ENCODE data around the gene PHYKPL.

The PHYKPL gene

DNA sequence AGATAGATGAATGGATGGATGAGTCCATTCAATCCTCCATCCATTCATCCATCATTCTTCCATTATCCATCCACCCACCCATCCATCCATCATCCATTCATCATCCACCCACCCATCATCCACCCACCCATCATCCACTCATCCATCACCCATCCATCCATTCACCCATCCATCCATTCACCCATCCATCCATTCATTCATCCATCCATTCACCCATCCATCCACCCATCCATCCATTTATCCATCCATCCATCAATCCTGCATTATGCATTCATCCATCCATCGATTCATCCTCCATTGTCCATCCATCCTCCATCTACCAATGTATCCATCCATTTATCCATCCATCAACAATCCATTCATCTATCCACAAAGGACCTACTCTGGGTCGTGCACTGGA is 12.8 kb upstream of the PHYKPL start:
- no peak overlapping the region for H2BK15ac ChIP-seq (ENCODE audit: low read depth, poor library complexity, severe bottlenecking)
- peaks cover 0 to 31% of the 10 kb centered on the region in 2 experiments for H3K27me3 ChIP-seq (ENCODE audit: control insufficient read depth in 1 of 2, insufficient read depth in 1 of 2, low read length in 2 of 2)
- no peak overlapping the region for H2BK120ac ChIP-seq (ENCODE audit: low read depth, low read length)
- DNase-seq = no peak
- WGBS = 80% methylated on average over 2 of the region's 2 CpGs
- H3K9me3 ChIP-seq (ENCODE audit: control insufficient read depth, low read length) = no peaks in the 10 kb centered on the region
- H3K4me1 ChIP-seq (ENCODE audit: control insufficient read depth, insufficient read depth, low read depth, low read length) = no peaks in the 10 kb centered on the region
- no peak overlapping the region for H3K9ac ChIP-seq (ENCODE audit: low read length)
- H4K91ac ChIP-seq (ENCODE audit: low read length) = peak overlapping the region; percentile 34
- no peaks in the 10 kb centered on the region for H3K79me1 ChIP-seq (replicated peaks; ENCODE audit: low read length, poor library complexity, severe bottlenecking)
- H3K4me3 ChIP-seq (ENCODE audit: insufficient read depth in 1 of 2, low read depth in 1 of 2, low read length in 2 of 2) = no peak overlapping the region
- no peak overlapping the region for H3K27ac ChIP-seq (ENCODE audit: low read length, poor library complexity, severe bottlenecking)
- H3K36me3 ChIP-seq (ENCODE audit: control insufficient read depth in 1 of 2, insufficient read depth in 2 of 2, low read depth in 1 of 2, low read length in 2 of 2) = no peaks in the 10 kb centered on the region
- no peak overlapping the region for H2BK12ac ChIP-seq (ENCODE audit: low read length in 2 of 2)
- no peak overlapping the region for H2BK5ac ChIP-seq (ENCODE audit: low read depth, low read length, poor library complexity, severe bottlenecking)
- no peak overlapping the region for H2AK5ac ChIP-seq (ENCODE audit: low read length, severe bottlenecking)
- H3K14ac ChIP-seq (ENCODE audit: low read length in 2 of 2) = no peak overlapping the region
- H3K18ac ChIP-seq (ENCODE audit: low read depth in 1 of 2, low read length in 2 of 2) = no peak overlapping the region
- no peak overlapping the region for H3K23ac ChIP-seq (ENCODE audit: low read length in 2 of 2)
- no peak overlapping the region for H3K4ac ChIP-seq (ENCODE audit: low read depth in 1 of 2, low read length in 2 of 2)
- H2AFZ ChIP-seq (ENCODE audit: low read depth, low read length) = no peak overlapping the region
- no peak overlapping the region for H4K8ac ChIP-seq (ENCODE audit: low read length)
- no peak overlapping the region for H3K4me2 ChIP-seq (ENCODE audit: low read length, poor library complexity, severe bottlenecking)

GRCh38 chr5:178244576-178244975 is 12.0 kb upstream of the PHYKPL start:
- Histone ChIP-seq H3K27ac (ENCODE audit: low read length, poor library complexity, severe bottlenecking) (no peak overlapping the region), H3K23ac (ENCODE audit: low read length in 2 of 2) (no peak overlapping the region), H2AFZ (ENCODE audit: low read depth, low read length) (no peak overlapping the region), H3K9ac (ENCODE audit: low read length) (no peak overlapping the region), H2BK5ac (ENCODE audit: low read depth, low read length, poor library complexity, severe bottlenecking) (no peak overlapping the region), H2BK120ac (ENCODE audit: low read depth, low read length) (no peak overlapping the region), H3K36me3 (ENCODE audit: control insufficient read depth in 1 of 2, insufficient read depth in 2 of 2, low read depth in 1 of 2, low read length in 2 of 2) (no peaks in the 10 kb centered on the region), H3K4me2 (ENCODE audit: low read length, poor library complexity, severe bottlenecking) (no peak overlapping the region), H4K91ac (ENCODE audit: low read length) (no peak overlapping the region), H3K4ac (ENCODE audit: low read depth in 1 of 2, low read length in 2 of 2) (no peak overlapping the region), H3K18ac (ENCODE audit: low read depth in 1 of 2, low read length in 2 of 2) (no peak overlapping the region), H3K14ac (ENCODE audit: low read length in 2 of 2) (no peak overlapping the region), H2BK15ac (ENCODE audit: low read depth, poor library complexity, severe bottlenecking) (no peak overlapping the region), H2AK5ac (ENCODE audit: low read length, severe bottlenecking) (no peak overlapping the region), H2BK12ac (ENCODE audit: low read length in 2 of 2) (no peak overlapping the region), H4K8ac (ENCODE audit: low read length) (no peak overlapping the region), H3K4me1 (ENCODE audit: control insufficient read depth, insufficient read depth, low read depth, low read length) (no peaks in the 10 kb centered on the region), H3K79me1 (replicated peaks; ENCODE audit: low read length, poor library complexity, severe bottlenecking) (no peaks in the 10 kb centered on the region), H3K27me3 (ENCODE audit: control insufficient read depth in 1 of 2, insufficient read depth in 1 of 2, low read length in 2 of 2) (peaks cover 0 to 31% of the 10 kb centered on the region in 2 experiments), H3K9me3 (ENCODE audit: control insufficient read depth, low read length) (no peaks in the 10 kb centered on the region), H3K4me3 (ENCODE audit: insufficient read depth in 1 of 2, low read depth in 1 of 2, low read length in 2 of 2) (no peak overlapping the region)
- DNase-seq = no peak
- WGBS = 58% methylated on average over 2 of the region's 2 CpGs

DNA sequence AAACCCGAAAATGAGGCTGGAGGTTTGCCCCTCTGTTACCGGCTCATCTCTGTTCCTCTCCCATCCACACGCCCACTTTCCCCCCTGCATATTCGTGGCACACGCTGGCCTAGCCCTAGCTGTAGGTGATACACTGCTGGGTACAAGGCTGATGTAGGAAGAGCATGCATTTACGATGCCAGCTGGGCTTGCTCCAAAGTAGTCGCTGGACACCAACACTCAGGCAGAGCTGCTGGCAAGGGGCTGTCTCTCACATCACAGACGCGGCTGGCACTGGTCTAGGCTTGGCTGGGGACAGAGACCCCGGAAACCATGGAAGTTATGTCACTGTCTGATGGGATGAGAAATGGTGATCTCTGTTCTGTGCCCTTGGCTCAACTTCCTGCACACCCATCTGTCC is 9.8 kb upstream of the PHYKPL start:
- peaks cover 0 to 25% of the 10 kb centered on the region in 2 experiments for H3K27me3 ChIP-seq (ENCODE audit: control insufficient read depth in 1 of 2, insufficient read depth in 1 of 2, low read length in 2 of 2)
- H3K4me3 ChIP-seq (ENCODE audit: insufficient read depth in 1 of 2, low read depth in 1 of 2, low read length in 2 of 2) = no peak overlapping the region
- no peak overlapping the region for H2AK5ac ChIP-seq (ENCODE audit: low read length, severe bottlenecking)
- no peaks in the 10 kb centered on the region for H3K36me3 ChIP-seq (ENCODE audit: control insufficient read depth in 1 of 2, insufficient read depth in 2 of 2, low read depth in 1 of 2, low read length in 2 of 2)
- no peaks in the 10 kb centered on the region for H3K9me3 ChIP-seq (ENCODE audit: control insufficient read depth, low read length)
- H2BK5ac ChIP-seq (ENCODE audit: low read depth, low read length, poor library complexity, severe bottlenecking) = no peak overlapping the region
- no peak overlapping the region for H4K8ac ChIP-seq (ENCODE audit: low read length)
- no peak overlapping the region for H2AFZ ChIP-seq (ENCODE audit: low read depth, low read length)
- H4K91ac ChIP-seq (ENCODE audit: low read length) = no peak overlapping the region
- H2BK120ac ChIP-seq (ENCODE audit: low read depth, low read length) = no peak overlapping the region
- no peak overlapping the region for H2BK15ac ChIP-seq (ENCODE audit: low read depth, poor library complexity, severe bottlenecking)
- H3K4me2 ChIP-seq (ENCODE audit: low read length, poor library complexity, severe bottlenecking) = no peak overlapping the region
- H3K4ac ChIP-seq (ENCODE audit: low read depth in 1 of 2, low read length in 2 of 2) = no peak overlapping the region
- H3K4me1 ChIP-seq (ENCODE audit: control insufficient read depth, insufficient read depth, low read depth, low read length) = peaks cover 4% of the 10 kb centered on the region
- no peak overlapping the region for H3K27ac ChIP-seq (ENCODE audit: low read length, poor library complexity, severe bottlenecking)
- H3K9ac ChIP-seq (ENCODE audit: low read length) = no peak overlapping the region
- no peak overlapping the region for H2BK12ac ChIP-seq (ENCODE audit: low read length in 2 of 2)
- no peak overlapping the region for H3K14ac ChIP-seq (ENCODE audit: low read length in 2 of 2)
- H3K23ac ChIP-seq (ENCODE audit: low read length in 2 of 2) = no peak overlapping the region
- no peaks in the 10 kb centered on the region for H3K79me1 ChIP-seq (replicated peaks; ENCODE audit: low read length, poor library complexity, severe bottlenecking)
- 100% methylated on average over 7 of the region's 10 CpGs for WGBS
- DNase-seq = no peak
- H3K18ac ChIP-seq (ENCODE audit: low read depth in 1 of 2, low read length in 2 of 2) = no peak overlapping the region

DNA sequence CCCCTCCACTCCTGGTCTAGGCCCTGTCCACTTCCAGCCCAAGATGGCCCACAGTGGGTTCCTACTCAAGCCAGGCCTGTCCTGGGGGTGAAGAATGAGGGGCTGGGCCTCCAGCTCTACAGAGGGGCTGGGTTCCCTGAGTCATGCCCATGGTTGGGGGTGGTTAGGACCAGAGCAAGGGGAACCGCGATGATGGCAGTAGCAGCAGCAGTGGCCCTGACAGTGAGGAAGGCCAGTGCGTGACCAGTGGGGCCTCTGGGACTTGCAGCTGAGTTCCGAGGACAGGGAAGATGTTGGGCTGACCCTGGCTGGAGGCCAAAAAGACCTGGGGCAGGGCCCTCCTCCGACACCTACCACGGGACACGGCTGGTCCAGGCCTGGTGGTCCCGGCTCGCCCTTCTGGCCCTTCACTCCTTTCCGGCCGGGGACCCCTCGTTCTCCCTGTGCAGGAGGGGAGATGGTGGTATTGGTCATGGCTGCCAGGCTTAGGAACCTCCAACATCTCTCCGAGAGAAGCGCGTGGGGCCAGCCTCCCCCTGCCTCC is 9.2 kb upstream of the PHYKPL start:
- no peak for DNase-seq
- Histone ChIP-seq H2BK120ac (ENCODE audit: low read depth, low read length) (no peak overlapping the region), H3K79me1 (replicated peaks; ENCODE audit: low read length, poor library complexity, severe bottlenecking) (no peaks in the 10 kb centered on the region), H3K4ac (ENCODE audit: low read depth in 1 of 2, low read length in 2 of 2) (no peak overlapping the region), H3K23ac (ENCODE audit: low read length in 2 of 2) (no peak overlapping the region), H4K8ac (ENCODE audit: low read length) (peak overlapping the region; percentile 28), H3K9ac (ENCODE audit: low read length) (no peak overlapping the region), H2AK5ac (ENCODE audit: low read length, severe bottlenecking) (no peak overlapping the region), H3K9me3 (ENCODE audit: control insufficient read depth, low read length) (no peaks in the 10 kb centered on the region), H3K4me1 (ENCODE audit: control insufficient read depth, insufficient read depth, low read depth, low read length) (peaks cover 4% of the 10 kb centered on the region), H3K27ac (ENCODE audit: low read length, poor library complexity, severe bottlenecking) (no peak overlapping the region), H3K4me3 (ENCODE audit: insufficient read depth in 1 of 2, low read depth in 1 of 2, low read length in 2 of 2) (no peak overlapping the region), H4K91ac (ENCODE audit: low read length) (no peak overlapping the region), H2BK12ac (ENCODE audit: low read length in 2 of 2) (no peak overlapping the region), H3K4me2 (ENCODE audit: low read length, poor library complexity, severe bottlenecking) (no peak overlapping the region), H3K18ac (ENCODE audit: low read depth in 1 of 2, low read length in 2 of 2) (no peak overlapping the region), H2AFZ (ENCODE audit: low read depth, low read length) (no peak overlapping the region), H3K14ac (ENCODE audit: low read length in 2 of 2) (no peak overlapping the region), H2BK15ac (ENCODE audit: low read depth, poor library complexity, severe bottlenecking) (no peak overlapping the region), H3K27me3 (ENCODE audit: control insufficient read depth in 1 of 2, insufficient read depth in 1 of 2, low read length in 2 of 2) (peaks cover 0 to 18% of the 10 kb centered on the region in 2 experiments), H2BK5ac (ENCODE audit: low read depth, low read length, poor library complexity, severe bottlenecking) (no peak overlapping the region), H3K36me3 (ENCODE audit: control insufficient read depth in 1 of 2, insufficient read depth in 2 of 2, low read depth in 1 of 2, low read length in 2 of 2) (no peaks in the 10 kb centered on the region)
- WGBS = 94% methylated on average over 12 of the region's 15 CpGs

All from mesenchymal stem cell (in vitro differentiated cells and primary cell).